Endothelial cell of umbilical vein (primary cell): Measurements from ENCODE around the gene CDH15. TPM values are rescaled to one million over a fixed set of nuclear protein-coding genes. Genes with fewer than 3 reads are reported as not detected.

ENCODE experiments used
- BruUV-seq: library from RNA; stranded (reverse); fragments of 400-500 nt; replicated peaks from 2 replicates; lab custom pipeline; 2021; lab: Mats Ljungman, UMichigan
- CTCF ChIA-PET: fragments of 300-600, 350-600 bp; sonication (Branson Sonifier 250); formaldehyde crosslinking; loops from one replicate; lab custom pipeline; 2021; ENCODE audit warnings: antibody characterized with exemption, inconsistent platforms; lab: Charles Lee
- POLR2A ChIA-PET: fragments of 300-600, 350-600 bp; sonication (Branson Sonifier 250); formaldehyde crosslinking; loops from one replicate; lab custom pipeline; 2021; ENCODE audit warnings: antibody characterized with exemption, inconsistent platforms; lab: Charles Lee
- DNase-seq: peaks from one replicate; pipeline ENCODE4 v3.0.0-alpha.2; 2011; ENCODE audit warnings: low read depth, low spot score
- FAIRE-seq: peaks from 2 replicates; lab custom pipeline; 2011; peaks lifted over from hg19 to GRCh38; lab: Jason Lieb, UNC
- H2AFZ ChIP-seq: 2 replicates; pipeline ENCODE4 v1.6.0; 2012; ENCODE audit warnings: low read depth, low read length, control low read depth, inconsistent platforms
- H3K27ac ChIP-seq: 2 replicates; pipeline ENCODE4 v1.5.1; 2011; ENCODE audit warnings: low read depth, mild to moderate bottlenecking, control low read depth, low read length, moderate library complexity; ENCODE audit not compliant: insufficient read depth
- H3K27me3 ChIP-seq, 2 experiments: 2 replicates each; pipeline versions ENCODE4 v1.6.0 to v1.6.1; 2011; ENCODE audit warnings: low read length in 2 of 2, mixed read lengths in 1 of 2; ENCODE audit not compliant: control insufficient read depth in 2 of 2, insufficient read depth in 2 of 2
- H3K36me3 ChIP-seq, 2 experiments: 2 replicates in 1 of 2; 3 replicates in 1 of 2; pipeline ENCODE4 v1.5.1; 2011; ENCODE audit warnings: low read length in 2 of 2, mild to moderate bottlenecking in 1 of 2, moderate library complexity in 1 of 2; ENCODE audit not compliant: control insufficient read depth in 2 of 2, insufficient read depth in 2 of 2; ENCODE audit errors: extremely low read depth in 1 of 2
- H3K4me1 ChIP-seq: 3 replicates; pipeline ENCODE4 v1.5.1; 2011; ENCODE audit warnings: mild to moderate bottlenecking, low read length; ENCODE audit not compliant: control insufficient read depth, insufficient read depth; ENCODE audit errors: extremely low read depth
- H3K4me2 ChIP-seq: 2 replicates; pipeline ENCODE4 v1.6.1; 2011; ENCODE audit warnings: low read length, control low read depth, mixed read lengths; ENCODE audit not compliant: insufficient read depth
- H3K4me3 ChIP-seq, 3 experiments: fragments of 200-600 bp in 1 of 3; sonication (generic), shearing (Covaris generic) in 1 of 3; replicated peaks in 1 of 3; 2 replicates each; pipeline ENCODE4 v1.5.1; 2011 to 2016; ENCODE audit warnings: control low read depth in 3 of 3, low read length in 3 of 3, mild to moderate bottlenecking in 2 of 3, inconsistent platforms in 1 of 3, low read depth in 1 of 3, moderate library complexity in 1 of 3; ENCODE audit not compliant: insufficient read depth in 1 of 3
- H3K79me2 ChIP-seq: 2 replicates; pipeline ENCODE4 v1.6.0; 2012; ENCODE audit warnings: low read length, inconsistent platforms; ENCODE audit not compliant: control insufficient read depth, insufficient read depth
- H3K9ac ChIP-seq: replicated peaks from 2 replicates; pipeline ENCODE3; 2011; ENCODE audit warnings: low read length, control low read depth; ENCODE audit not compliant: insufficient read depth; ENCODE audit errors: extremely low read depth
- H3K9me1 ChIP-seq: replicated peaks from 3 replicates; pipeline ENCODE4 v1.6.0; 2011; ENCODE audit warnings: mild to moderate bottlenecking, low read length; ENCODE audit not compliant: control insufficient read depth, insufficient read depth; ENCODE audit errors: extremely low read depth
- H3K9me3 ChIP-seq: replicated peaks from 2 replicates; pipeline ENCODE4 v1.5.1; 2012; ENCODE audit warnings: low read length, inconsistent platforms; ENCODE audit not compliant: control insufficient read depth, insufficient read depth
- H4K20me1 ChIP-seq: replicated peaks from 2 replicates; pipeline ENCODE3; 2011; ENCODE audit warnings: mild to moderate bottlenecking, low read length; ENCODE audit not compliant: control insufficient read depth, insufficient read depth; ENCODE audit errors: extremely low read depth
- CTCF ChIP-seq, 2 donors: IDR thresholded peaks; 1 replicate in 1 of 2; 2 replicates in 1 of 2; pipeline ENCODE4 v1.5.1; 2011; ENCODE audit warnings: low read length in 2 of 2, mild to moderate bottlenecking in 2 of 2, moderate library complexity in 2 of 2, control low read depth in 1 of 2, inconsistent platforms in 1 of 2, low read depth in 1 of 2; ENCODE audit not compliant: insufficient read depth in 1 of 2; ENCODE audit errors: extremely low read depth in 1 of 2
- EZH2 ChIP-seq: IDR thresholded peaks from 2 replicates; pipeline ENCODE4 v1.6.1; 2012; ENCODE audit warnings: borderline replicate concordance, low read depth, mild to moderate bottlenecking, moderate library complexity, low read length, inconsistent platforms; ENCODE audit not compliant: severe bottlenecking
- FOS ChIP-seq: IDR thresholded peaks from 2 replicates; pipeline ENCODE4 v1.6.1; 2011; ENCODE audit warnings: mild to moderate bottlenecking, low read length, moderate library complexity, borderline replicate concordance; ENCODE audit not compliant: insufficient read depth
- GATA2 ChIP-seq: IDR thresholded peaks from 2 replicates; pipeline ENCODE4 v1.7.0; 2011; ENCODE audit warnings: low read depth, mild to moderate bottlenecking, moderate library complexity, mixed read lengths, low read length; ENCODE audit not compliant: insufficient read length, insufficient read depth
- JUN ChIP-seq: IDR thresholded peaks from 2 replicates; pipeline ENCODE4 v1.6.1; 2011; ENCODE audit warnings: borderline replicate concordance, low read depth; ENCODE audit not compliant: insufficient read length, insufficient read depth
- MAX ChIP-seq: IDR thresholded peaks from 2 replicates; pipeline ENCODE4 v1.6.1; 2011; ENCODE audit not compliant: insufficient read depth, insufficient read length
- MYC ChIP-seq: IDR thresholded peaks from one replicate; pipeline ENCODE4 v1.6.1; 2011; ENCODE audit warnings: mild to moderate bottlenecking, low read depth, low read length
- POLR2A ChIP-seq: IDR thresholded peaks from 2 replicates; pipeline ENCODE4 v1.6.1; 2012; ENCODE audit warnings: low read depth, mild to moderate bottlenecking, control low read depth, low read length
- POLR2AphosphoS5 ChIP-seq: IDR thresholded peaks from 2 replicates; pipeline ENCODE4 v1.6.1; 2012; ENCODE audit warnings: low read depth, mild to moderate bottlenecking, control low read depth, low read length, moderate library complexity; ENCODE audit not compliant: insufficient read depth
- dilution Hi-C: fragments of 300-500 bp; cut with MboI; formaldehyde crosslinking; loops from one replicate; pipeline ENCODE4 v1.15.0; 2019; ENCODE audit warnings: low sequenced_read_pairs; ENCODE audit not compliant: extremely low pct_ligation_motif_present
- intact Hi-C: fragments of 100-400 bp; cut with micrococcal nuclease; formaldehyde crosslinking; loops from one replicate; pipeline ENCODE4 v1.10.0; 2022
- polyA plus RNA-seq, 4 experiments: library from polyadenylated mRNA; depleted of rRNA in 3 of 4; stranded (reverse) in 3 of 4; unstranded in 1 of 4; fragments of >200 nt; gene quantifications; 2 replicates each; pipeline versions ENCODE4 v1.2.1 to v1.2.3, GENCODE V29; 2011 to 2012; ENCODE audit warnings: missing spikeins in 1 of 4
- total RNA-seq: library from RNA; stranded (reverse); gene quantifications from 2 replicates; pipeline ENCODE4 v1.2.3, GENCODE V29; 2021

Gene CDH15
- total and polyA plus RNA-seq, 2 donors (not counting 3 experiments of a cell fraction or from before 2014, with no cell fraction given), result 0.44 TPM; not detected in 1

- ChIA-PET CTCF (no interaction called here), POLR2A (no interaction called here)
- Histone ChIP-seq H3K36me3 (no peaks in the 10 kb centered on the region), H3K9me1 (no peaks in the 10 kb centered on the region), H3K27ac (no peak overlapping the region), H2AFZ (no peak overlapping the region), H3K9me3 (no peaks in the 10 kb centered on the region), H3K9ac (no peak overlapping the region), H4K20me1 (no peaks in the 10 kb centered on the region), H3K4me1 (no peaks in the 10 kb centered on the region), H3K27me3 (no peaks in the 10 kb centered on the region), H3K79me2 (no peaks in the 10 kb centered on the region), H3K4me3 (no peak overlapping the region), H3K4me2 (no peak overlapping the region)
- no TSS peak for BruUV-seq
- dilution Hi-C loops (no loop called here), intact Hi-C loops (no loop called here)
- no peak for TF ChIP-seq GATA2
- FAIRE-seq (no peak), DNase-seq (no peak)
Measured at GRCh38 chr16:89190150-89190958, 18.8 kb downstream of the CDH15 start.

- no TSS peak for BruUV-seq
- Histone ChIP-seq H3K79me2 (no peaks in the 10 kb centered on the region), H3K9me3 (no peaks in the 10 kb centered on the region), H2AFZ (no peak overlapping the region), H3K4me2 (no peak overlapping the region), H3K4me3 (no peak overlapping the region), H3K36me3 (no peaks in the 10 kb centered on the region), H3K9ac (no peak overlapping the region), H4K20me1 (no peaks in the 10 kb centered on the region), H3K4me1 (no peaks in the 10 kb centered on the region), H3K9me1 (no peaks in the 10 kb centered on the region), H3K27me3 (no peaks in the 10 kb centered on the region), H3K27ac (no peak overlapping the region)
- POLR2A ChIA-PET, result no interaction called here
- FAIRE-seq (no peak), DNase-seq (no peak)
- CTCF ChIA-PET, result no interaction called here
- intact Hi-C loops (no loop called here), dilution Hi-C loops (no loop called here)
- TF ChIP-seq MYC (no peak), JUN (no peak), POLR2A (no peak), GATA2 (no peak), EZH2 (no peak), CTCF (IDR thresholded peaks at IDR 0.05; ENCODE audit: extremely low read depth in 1 of 2, insufficient read depth in 1 of 2, low read depth in 1 of 2, low read length in 2 of 2) (no peak), POLR2AphosphoS5 (no peak), FOS (no peak), MAX (no peak)
Measured at GRCh38 chr16:89191033-89191900, 19.7 kb downstream of the CDH15 start.
